Stimulated activated effector memory CD8-positive, alpha-beta T cell treated with anti-CD3 and anti-CD28 coated beads, Interleukin-12 subunit alpha, Interleukin-12 subunit beta, amount 100 ng/mL, for 72 hours (primary cell): ENCODE data around the gene HPCAL4.
A peak's percentile ranks its signal among the peaks of the same experiment; 100 is the strongest.

Experiments
- ATAC-seq: fragments of 150-1000 bp; cut with Tn5 transposase; 2 replicates; pipeline ENCODE4 v1.10.0; 2021
- DNase-seq, 2 donors: peaks; one replicate each; pipeline ENCODE4 v3.0.0; 2021 to 2022; ENCODE audit warnings: low spot score in 2 of 2
- H3K27ac Mint-ChIP-seq: one replicate; pipeline ENCODE4 v1.8.0; 2022; ENCODE audit warnings: mild to moderate bottlenecking, mixed read lengths
- H3K36me3 Mint-ChIP-seq: one replicate; pipeline ENCODE4 v1.8.0; 2022; ENCODE audit warnings: mild to moderate bottlenecking, mixed read lengths
- H3K4me1 Mint-ChIP-seq: one replicate; pipeline ENCODE4 v1.8.0; 2022; ENCODE audit warnings: mixed read lengths
- H3K4me3 Mint-ChIP-seq: one replicate; pipeline ENCODE4 v1.8.0; 2022; ENCODE audit warnings: mild to moderate bottlenecking, mixed read lengths
- H3K9me3 Mint-ChIP-seq: one replicate; pipeline ENCODE4 v1.8.0; 2022; ENCODE audit warnings: mixed read lengths

Gene HPCAL4

GRCh38 chr1:39654291-39654690 lies 36.9 kb downstream of the HPCAL4 start:
- H3K4me1 Mint-ChIP-seq: peaks cover 24% of the 10 kb centered on the region
- H3K4me3 Mint-ChIP-seq: no peak overlapping the region
- no peak overlapping the region for H3K27ac Mint-ChIP-seq
- ATAC-seq: no peak
- H3K9me3 Mint-ChIP-seq: no peaks in the 10 kb centered on the region
- no peak for DNase-seq
- H3K36me3 Mint-ChIP-seq: no peaks in the 10 kb centered on the region

- Mint-ChIP-seq H3K27ac (no peak overlapping the region), H3K4me3 (no peak overlapping the region), H3K36me3 (no peaks in the 10 kb centered on the region), H3K4me1 (peaks cover 24% of the 10 kb centered on the region), H3K9me3 (no peaks in the 10 kb centered on the region)
- ATAC-seq: peak; percentile 79
- peak; percentile 56 to 81 for DNase-seq
Measured at GRCh38 chr1:39653546-39654031, 37.6 kb downstream of the HPCAL4 start.

- no peak for ATAC-seq
- Mint-ChIP-seq H3K36me3 (no peaks in the 10 kb centered on the region), H3K4me3 (no peak overlapping the region), H3K4me1 (peaks cover 16% of the 10 kb centered on the region), H3K9me3 (no peaks in the 10 kb centered on the region), H3K27ac (no peak overlapping the region)
- no peak for DNase-seq
Measured at GRCh38 chr1:39652554-39652953, 38.7 kb downstream of the HPCAL4 start.

GRCh38 chr1:39652105-39652504 lies 39.1 kb downstream of the HPCAL4 start:
- Mint-ChIP-seq H3K27ac (no peak overlapping the region), H3K9me3 (no peaks in the 10 kb centered on the region), H3K4me1 (peaks cover 11% of the 10 kb centered on the region), H3K4me3 (no peak overlapping the region), H3K36me3 (no peaks in the 10 kb centered on the region)
- ATAC-seq (no peak), DNase-seq (no peak)

- H3K4me1 Mint-ChIP-seq: peaks cover 10% of the 10 kb centered on the region
- H3K4me3 Mint-ChIP-seq: no peak overlapping the region
- no peaks in the 10 kb centered on the region for H3K36me3 Mint-ChIP-seq
- DNase-seq (no peak), ATAC-seq (no peak)
- H3K9me3 Mint-ChIP-seq: no peaks in the 10 kb centered on the region
- no peak overlapping the region for H3K27ac Mint-ChIP-seq
Measured at GRCh38 chr1:39650431-39650830, 40.8 kb downstream of the HPCAL4 start.

GRCh38 chr1:39649636-39650185 lies 41.5 kb downstream of the HPCAL4 start:
- H3K27ac Mint-ChIP-seq: no peak overlapping the region
- H3K4me1 Mint-ChIP-seq: peaks cover 10% of the 10 kb centered on the region
- H3K9me3 Mint-ChIP-seq: no peaks in the 10 kb centered on the region
- no peak overlapping the region for H3K4me3 Mint-ChIP-seq
- ATAC-seq (no peak), DNase-seq (no peak)
- H3K36me3 Mint-ChIP-seq: no peaks in the 10 kb centered on the region

GRCh38 chr1:39648496-39648895 lies 42.7 kb downstream of the HPCAL4 start:
- H3K9me3 Mint-ChIP-seq: no peaks in the 10 kb centered on the region
- H3K27ac Mint-ChIP-seq: peak overlapping the region; percentile 6
- no peaks in the 10 kb centered on the region for H3K36me3 Mint-ChIP-seq
- ATAC-seq (no peak), DNase-seq (no peak)
- H3K4me1 Mint-ChIP-seq: peaks cover 4% of the 10 kb centered on the region
- no peak overlapping the region for H3K4me3 Mint-ChIP-seq

- Mint-ChIP-seq H3K27ac (no peak overlapping the region), H3K4me3 (no peak overlapping the region), H3K9me3 (no peaks in the 10 kb centered on the region), H3K4me1 (no peaks in the 10 kb centered on the region), H3K36me3 (no peaks in the 10 kb centered on the region)
- DNase-seq (no peak), ATAC-seq (no peak)
Measured at GRCh38 chr1:39647247-39647646, 44.0 kb downstream of the HPCAL4 start.

GRCh38 chr1:39646232-39647081 lies 44.8 kb downstream of the HPCAL4 start:
- no peaks in the 10 kb centered on the region for H3K4me1 Mint-ChIP-seq
- H3K4me3 Mint-ChIP-seq: no peak overlapping the region
- ATAC-seq (no peak), DNase-seq (no peak)
- no peak overlapping the region for H3K27ac Mint-ChIP-seq
- H3K9me3 Mint-ChIP-seq: no peaks in the 10 kb centered on the region
- H3K36me3 Mint-ChIP-seq: no peaks in the 10 kb centered on the region

- H3K36me3 Mint-ChIP-seq: no peaks in the 10 kb centered on the region
- H3K27ac Mint-ChIP-seq: no peak overlapping the region
- DNase-seq (no peak), ATAC-seq (no peak)
- H3K4me3 Mint-ChIP-seq: no peak overlapping the region
- no peaks in the 10 kb centered on the region for H3K9me3 Mint-ChIP-seq
- no peaks in the 10 kb centered on the region for H3K4me1 Mint-ChIP-seq
Measured at GRCh38 chr1:39645411-39646043, 45.7 kb downstream of the HPCAL4 start.

- H3K36me3 Mint-ChIP-seq: no peaks in the 10 kb centered on the region
- no peaks in the 10 kb centered on the region for H3K4me1 Mint-ChIP-seq
- H3K27ac Mint-ChIP-seq: no peak overlapping the region
- DNase-seq (no peak), ATAC-seq (no peak)
- no peak overlapping the region for H3K4me3 Mint-ChIP-seq
- H3K9me3 Mint-ChIP-seq: no peaks in the 10 kb centered on the region
Measured at GRCh38 chr1:39643705-39644104, 47.5 kb downstream of the HPCAL4 start.

- DNase-seq: no peak
- Mint-ChIP-seq H3K9me3 (no peaks in the 10 kb centered on the region), H3K36me3 (no peaks in the 10 kb centered on the region), H3K4me3 (no peak overlapping the region), H3K27ac (no peak overlapping the region), H3K4me1 (no peaks in the 10 kb centered on the region)
- no peak for ATAC-seq
Measured at GRCh38 chr1:39642796-39643195, 48.4 kb downstream of the HPCAL4 start.

- Mint-ChIP-seq H3K4me3 (no peak overlapping the region), H3K9me3 (no peaks in the 10 kb centered on the region), H3K27ac (no peak overlapping the region), H3K36me3 (no peaks in the 10 kb centered on the region), H3K4me1 (no peaks in the 10 kb centered on the region)
- no peak for DNase-seq
- ATAC-seq: no peak
Measured at GRCh38 chr1:39640861-39641260, 50.4 kb downstream of the HPCAL4 start.

- no peaks in the 10 kb centered on the region for H3K9me3 Mint-ChIP-seq
Measured at GRCh38 chr1:39639305-39640130, 51.7 kb downstream of the HPCAL4 start, which contains the start of gene HEYL. Gene HEYL (minus strand): TSS chr1:39639643. CDS start chr1:39639625, 18 bp downstream.

GRCh38 chr1:39638965-39639304 lies 52.3 kb downstream of the HPCAL4 start:
- no peak for DNase-seq
- H3K4me3 Mint-ChIP-seq: peak overlapping the region; percentile 31
- H3K9me3 Mint-ChIP-seq: no peaks in the 10 kb centered on the region
- no peak overlapping the region for H3K27ac Mint-ChIP-seq
- no peaks in the 10 kb centered on the region for H3K4me1 Mint-ChIP-seq
- H3K36me3 Mint-ChIP-seq: no peaks in the 10 kb centered on the region
- ATAC-seq: no peak

More at GRCh38 chr1:39639305-39640130, 51.7 kb downstream of the HPCAL4 start, which contains the start of gene HEYL:
- Mint-ChIP-seq H3K4me1 (no peaks in the 10 kb centered on the region), H3K27ac (no peak within 1 kb of the TSS), H3K36me3 (no peaks in the 10 kb centered on the region), H3K4me3 (peak within 1 kb of the TSS; percentile 31)
- peak; percentile 51 to 71 for DNase-seq
- ATAC-seq: peak; percentile 85
